Kidney (tissue), 14 donors: ENCODE data around the gene COL6A1. TPM values are rescaled to one million over a fixed set of nuclear protein-coding genes. Genes with fewer than 3 reads are reported as not detected.

ENCODE experiments used
- DNase-seq, 5 donors: peaks; one replicate each; pipeline ENCODE4 v3.0.0-alpha.2; 2013 to 2020
- FAIRE-seq: peaks from 2 replicates; lab custom pipeline; 2012; peaks lifted over from hg19 to GRCh38; lab: Jason Lieb, UNC
- H3K27ac ChIP-seq, 2 donors: one replicate each; pipeline ENCODE4 v1.7.0; 2013; ENCODE audit warnings: low read depth in 2 of 2, low read length in 2 of 2, inconsistent platforms in 1 of 2
- H3K27me3 ChIP-seq: one replicate; pipeline ENCODE4 v1.7.1; 2013; ENCODE audit warnings: low read length, inconsistent platforms; ENCODE audit not compliant: control insufficient read depth, insufficient read depth
- H3K36me3 ChIP-seq, 3 donors: one replicate each; pipeline versions ENCODE4 v1.7.0 to v1.7.1; 2013; ENCODE audit warnings: low read length in 3 of 3, control low read depth in 1 of 3, inconsistent platforms in 1 of 3; ENCODE audit not compliant: insufficient read depth in 3 of 3, control insufficient read depth in 2 of 3
- H3K4me1 ChIP-seq, 3 donors: one replicate each; pipeline versions ENCODE4 v1.7.0 to v1.7.1; 2013; ENCODE audit warnings: low read length in 3 of 3, inconsistent platforms in 1 of 3, low read depth in 1 of 3; ENCODE audit not compliant: control insufficient read depth in 2 of 3, insufficient read depth in 2 of 3
- H3K4me3 ChIP-seq, 3 donors: one replicate each; pipeline versions ENCODE4 v1.7.0 to v1.8.1; 2013; ENCODE audit warnings: low read length in 3 of 3, control low read depth in 1 of 3, inconsistent platforms in 1 of 3
- H3K9ac ChIP-seq, 3 donors: one replicate each; pipeline versions ENCODE4 v1.7.0 to v1.7.1; 2013; ENCODE audit warnings: low read length in 3 of 3, control low read depth in 1 of 3, inconsistent platforms in 1 of 3
- H3K9me3 ChIP-seq, 3 donors: one replicate each; pipeline versions ENCODE4 v1.7.0 to v1.7.1; 2013; ENCODE audit warnings: low read length in 3 of 3, control low read depth in 1 of 3, inconsistent platforms in 1 of 3; ENCODE audit not compliant: control insufficient read depth in 2 of 3, insufficient read depth in 1 of 3
- intact Hi-C: fragments of 100-400 bp; cut with DNase I; formaldehyde crosslinking; loops from one replicate; pipeline ENCODE4 v1.11.1; 2022
- polyA plus RNA-seq: library from polyadenylated mRNA; stranded (reverse); fragments of 350-450 nt; fragmentation: Illumina TruSeq; extraction: RNeasy Lipid Tissue Mini Kit (QIAGEN cat#74804); gene quantifications from one replicate; pipeline ENCODE4 v1.2.3, GENCODE V29; 2014; ENCODE audit warnings: low read depth, low replicate concordance; ENCODE audit not compliant: insufficient read depth
- total RNA-seq: library from RNA; stranded (reverse); fragmentation: NEBNext Ultra II Directional; extraction: Animal tissue kit (Norgen Biotek cat#: 25700); gene quantifications from one replicate; pipeline ENCODE4 v1.2.1, GENCODE V29; 2021
- TF ChIP-seq, protein P1 (sequence below): IDR thresholded peaks from 3 replicates; pipeline ENCODE4 v1.5.1; 2012; ENCODE audit warnings: mild to moderate bottlenecking, moderate library complexity, borderline replicate concordance; ENCODE audit not compliant: insufficient read depth; ENCODE audit errors: extremely low read depth
- donor health status: control.
- donor health status: control.
- donor health status: control.
- donor health status: control.
- donor health status: control.
- donor health status: DM: yes; HTN: yes; CAD: no.
- donor health status: Normal renal cell carcinoma (clear cell type).

The COL6A1 gene
- total and polyA plus RNA-seq, 2 donors from 2014 or later: 112 to 127 TPM

DNA sequence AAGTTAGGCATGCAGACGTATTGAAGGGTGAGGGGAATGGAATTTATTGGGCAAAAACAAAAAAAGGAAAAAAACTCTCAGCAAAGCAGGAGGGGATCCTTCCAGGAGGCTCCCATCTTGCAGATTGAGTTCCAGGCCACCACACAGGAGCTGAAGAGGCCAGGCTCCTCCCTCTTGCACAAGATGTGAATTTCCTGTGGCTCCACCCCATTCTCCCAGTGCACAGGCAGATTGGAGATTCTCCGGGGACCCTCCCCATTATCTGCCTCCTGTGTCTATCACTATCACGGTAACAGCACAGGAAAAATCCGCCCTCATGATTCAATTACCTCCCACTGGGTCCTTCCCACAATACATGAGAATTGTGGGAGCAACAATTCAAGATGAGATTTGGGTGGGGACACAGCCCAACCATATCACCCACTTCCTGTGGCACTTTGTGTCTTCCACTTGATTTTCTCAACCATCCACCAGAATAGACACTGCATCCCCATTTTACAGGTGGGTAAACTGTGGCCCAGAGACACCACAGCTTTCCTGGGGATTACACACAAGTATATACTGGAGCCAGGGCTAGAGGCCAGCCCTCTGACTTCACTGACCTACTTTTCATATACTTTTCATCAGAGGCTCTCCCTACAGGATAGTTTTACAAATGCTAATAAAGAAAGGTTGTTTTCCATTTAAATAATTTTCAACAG is 18.9 kb upstream of the COL6A1 start:
- intact Hi-C loops: no loop called here
- H3K9ac ChIP-seq: no peak overlapping the region
- DNase-seq (peak in 1 of 5 donors; percentile 2), FAIRE-seq (no peak)
- no peak overlapping the region for H3K4me3 ChIP-seq
- no peaks in the 10 kb centered on the region for H3K27me3 ChIP-seq
- peaks cover 0 to 3% (median 0%) of the 10 kb centered on the region in 3 donors for H3K4me1 ChIP-seq
- no peak overlapping the region for H3K27ac ChIP-seq
- H3K36me3 ChIP-seq: no peaks in the 10 kb centered on the region
- TF ChIP-seq, protein P1, sequence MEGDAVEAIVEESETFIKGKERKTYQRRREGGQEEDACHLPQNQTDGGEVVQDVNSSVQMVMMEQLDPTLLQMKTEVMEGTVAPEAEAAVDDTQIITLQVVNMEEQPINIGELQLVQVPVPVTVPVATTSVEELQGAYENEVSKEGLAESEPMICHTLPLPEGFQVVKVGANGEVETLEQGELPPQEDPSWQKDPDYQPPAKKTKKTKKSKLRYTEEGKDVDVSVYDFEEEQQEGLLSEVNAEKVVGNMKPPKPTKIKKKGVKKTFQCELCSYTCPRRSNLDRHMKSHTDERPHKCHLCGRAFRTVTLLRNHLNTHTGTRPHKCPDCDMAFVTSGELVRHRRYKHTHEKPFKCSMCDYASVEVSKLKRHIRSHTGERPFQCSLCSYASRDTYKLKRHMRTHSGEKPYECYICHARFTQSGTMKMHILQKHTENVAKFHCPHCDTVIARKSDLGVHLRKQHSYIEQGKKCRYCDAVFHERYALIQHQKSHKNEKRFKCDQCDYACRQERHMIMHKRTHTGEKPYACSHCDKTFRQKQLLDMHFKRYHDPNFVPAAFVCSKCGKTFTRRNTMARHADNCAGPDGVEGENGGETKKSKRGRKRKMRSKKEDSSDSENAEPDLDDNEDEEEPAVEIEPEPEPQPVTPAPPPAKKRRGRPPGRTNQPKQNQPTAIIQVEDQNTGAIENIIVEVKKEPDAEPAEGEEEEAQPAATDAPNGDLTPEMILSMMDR: no peak
- H3K9me3 ChIP-seq: no peaks in the 10 kb centered on the region

GRCh38 chr21:45963232-45963570 is 18.4 kb upstream of the COL6A1 start:
- H3K36me3 ChIP-seq: no peaks in the 10 kb centered on the region
- H3K4me3 ChIP-seq: no peak overlapping the region
- DNase-seq (no peak), FAIRE-seq (no peak)
- peaks cover 0 to 3% (median 0%) of the 10 kb centered on the region in 3 donors for H3K4me1 ChIP-seq
- H3K9ac ChIP-seq: no peak overlapping the region
- no peaks in the 10 kb centered on the region for H3K9me3 ChIP-seq
- intact Hi-C loops: no loop called here
- TF ChIP-seq, protein P1: no peak
- no peaks in the 10 kb centered on the region for H3K27me3 ChIP-seq
- no peak overlapping the region for H3K27ac ChIP-seq

- intact Hi-C loops: no loop called here
- H3K27ac ChIP-seq: no peak overlapping the region
- no peak overlapping the region for H3K9ac ChIP-seq
- no peaks in the 10 kb centered on the region for H3K36me3 ChIP-seq
- H3K9me3 ChIP-seq: no peaks in the 10 kb centered on the region
- no peaks in the 10 kb centered on the region for H3K27me3 ChIP-seq
- DNase-seq: no peak
- H3K4me3 ChIP-seq: no peak overlapping the region
- H3K4me1 ChIP-seq: no peaks in the 10 kb centered on the region
- no peak for FAIRE-seq
- TF ChIP-seq, protein P1: no peak
Measured at GRCh38 chr21:45964649-45965048, 16.9 kb upstream of the COL6A1 start.
